CD1c-positive myeloid dendritic cell (primary cell): ENCODE results near the gene AHCYL2.
"Not testable (repeated sequence)": the region's sequence is repeated elsewhere in the genome, so short reads cannot be mapped to it uniquely, and the experiment has no call there.

Experiments used
- DNase-seq: peaks from one replicate; pipeline ENCODE4 v3.0.0-alpha.2; 2016; ENCODE audit errors: extremely low spot score

The AHCYL2 gene

GRCh38 chr7:129423700-129424410 lies 199.0 kb downstream of the AHCYL2 start:
- no peak for DNase-seq

- DNase-seq = no peak
Observed at GRCh38 chr7:129426482-129426881, 201.7 kb downstream of the AHCYL2 start.

- no peak for DNase-seq
Observed at GRCh38 chr7:129427526-129428045, 202.8 kb downstream of the AHCYL2 start.

- DNase-seq = no peak
Observed at GRCh38 chr7:129431911-129432643, 207.2 kb downstream of the AHCYL2 start.

GRCh38 chr7:129433847-129434674 lies 209.2 kb downstream of the AHCYL2 start, which contains the start of gene STRIP2:
TSS of gene STRIP2 (plus strand) at chr7:129434432. CDS start at chr7:129434473, 41 bp downstream.
- peak; percentile 90 for DNase-seq

- peak; percentile 3 for DNase-seq
Observed at GRCh38 chr7:129434675-129435318, 210.0 kb downstream of the AHCYL2 start.

- DNase-seq = no peak
Observed at GRCh38 chr7:129435414-129435829, 210.6 kb downstream of the AHCYL2 start.

- DNase-seq = no peak
Observed at GRCh38 chr7:129436335-129436923, 211.6 kb downstream of the AHCYL2 start.

- DNase-seq = no peak
Observed at GRCh38 chr7:129437190-129437589, 212.4 kb downstream of the AHCYL2 start.

GRCh38 chr7:129438281-129438838 lies 213.5 kb downstream of the AHCYL2 start:
- DNase-seq = no peak

- peak; percentile 59 for DNase-seq
Observed at GRCh38 chr7:129438839-129439651, 214.2 kb downstream of the AHCYL2 start.

GRCh38 chr7:129439963-129440625 lies 215.3 kb downstream of the AHCYL2 start:
- DNase-seq = no peak

GRCh38 chr7:129443612-129444011 lies 218.8 kb downstream of the AHCYL2 start:
- DNase-seq = no peak

- not testable (repeated sequence) for DNase-seq
Observed at GRCh38 chr7:129444776-129445175, 219.9 kb downstream of the AHCYL2 start.

- not testable (repeated sequence) for DNase-seq
Observed at GRCh38 chr7:129446925-129447324, 222.1 kb downstream of the AHCYL2 start.

GRCh38 chr7:129447445-129447844 lies 222.6 kb downstream of the AHCYL2 start:
- not testable (repeated sequence) for DNase-seq

GRCh38 chr7:129448608-129449007 lies 223.8 kb downstream of the AHCYL2 start:
- not testable (repeated sequence) for DNase-seq

- DNase-seq = no peak
Observed at GRCh38 chr7:129450295-129450694, 225.5 kb downstream of the AHCYL2 start.

- no peak for DNase-seq
Observed at GRCh38 chr7:129452589-129453231, 227.9 kb downstream of the AHCYL2 start.
